Ramos (cell line): ENCODE measurements around the gene PLK5.
"Not testable (repeated sequence)": the region's sequence is repeated elsewhere in the genome, so short reads cannot be mapped to it uniquely, and the experiment has no call there.

Experiments used
- in situ Hi-C: fragments of 300-500 bp; cut with MboI; formaldehyde crosslinking; loops from one replicate; pipeline ENCODE4 v1.14.3; 2022; ENCODE audit warnings: low sequenced_read_pairs; ENCODE audit not compliant: unreplicated experiment

The PLK5 gene, protein sequence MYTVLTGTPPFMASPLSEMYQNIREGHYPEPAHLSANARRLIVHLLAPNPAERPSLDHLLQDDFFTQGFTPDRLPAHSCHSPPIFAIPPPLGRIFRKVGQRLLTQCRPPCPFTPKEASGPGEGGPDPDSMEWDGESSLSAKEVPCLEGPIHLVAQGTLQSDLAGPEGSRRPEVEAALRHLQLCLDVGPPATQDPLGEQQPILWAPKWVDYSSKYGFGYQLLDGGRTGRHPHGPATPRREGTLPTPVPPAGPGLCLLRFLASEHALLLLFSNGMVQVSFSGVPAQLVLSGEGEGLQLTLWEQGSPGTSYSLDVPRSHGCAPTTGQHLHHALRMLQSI

GRCh38 chr19:1523412-1524286, at the start of gene PLK5:
TSS of gene PLK5 (plus strand) at chr19:1524077. CDS start at chr19:1526997, 2,920 bp downstream.
- in situ Hi-C loops: loop anchor here (10.0 kb wide), 1 partner anchor 219 kb away; no protein-coding TSS in a partner anchor

- in situ Hi-C loops: no loop called here
Measured at GRCh38 chr19:1474765-1475351, 49.0 kb upstream of the PLK5 start.

- in situ Hi-C loops: no loop called here
Measured at GRCh38 chr19:1475751-1476437, 48.0 kb upstream of the PLK5 start.

- in situ Hi-C loops: not testable (repeated sequence)
Measured at GRCh38 chr19:1477056-1477455, 46.8 kb upstream of the PLK5 start.

DNA sequence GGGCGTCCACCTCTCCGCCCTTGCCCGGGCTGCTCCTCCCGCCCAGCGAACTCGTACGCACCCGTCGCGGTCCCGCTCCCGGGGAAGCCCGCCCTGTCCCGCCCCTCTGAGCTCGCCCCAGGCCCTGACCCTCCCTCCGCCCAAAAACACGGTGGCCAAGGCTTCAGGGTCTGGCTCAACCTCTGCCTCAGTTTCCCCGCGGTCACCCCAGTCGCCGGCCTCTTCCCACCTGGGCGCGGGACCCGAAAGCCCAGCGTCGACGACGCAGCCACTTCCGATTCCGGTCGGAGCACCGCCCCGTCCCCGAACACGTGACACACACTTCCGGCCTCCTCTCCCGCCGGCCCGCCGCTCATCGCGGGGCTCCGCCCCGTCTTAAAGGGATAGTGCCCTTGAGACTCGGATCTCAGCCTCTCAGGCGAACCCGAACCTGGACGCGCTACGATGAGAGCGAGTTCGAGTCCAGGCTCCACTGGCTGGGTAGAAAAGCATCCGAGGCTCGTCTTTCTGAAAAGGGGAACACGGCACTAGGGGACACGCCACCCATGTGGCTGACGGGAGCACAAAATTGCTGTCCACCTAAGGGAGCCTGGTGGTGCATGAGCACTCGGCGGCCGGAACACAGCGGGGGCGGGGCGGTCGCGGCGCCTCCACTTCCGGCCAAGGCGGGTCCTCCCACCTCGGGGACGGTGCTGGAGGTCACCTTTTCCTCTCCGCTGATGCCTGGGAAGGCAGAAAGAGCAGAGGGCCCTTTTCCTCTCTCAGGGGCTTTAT, 44.8 kb upstream of the PLK5 start, which contains the start of gene C19orf25:
Gene C19orf25 (minus strand): TSS at position 282 of the 774 bp plus-strand sequence. CDS start 312 bp downstream, outside the sequence.
- in situ Hi-C loops: no loop called here

- in situ Hi-C loops: no loop called here
Measured at GRCh38 chr19:1481224-1481892, 42.5 kb upstream of the PLK5 start.

GRCh38 chr19:1481893-1482360, 42.0 kb upstream of the PLK5 start:
- in situ Hi-C loops: no loop called here

DNA sequence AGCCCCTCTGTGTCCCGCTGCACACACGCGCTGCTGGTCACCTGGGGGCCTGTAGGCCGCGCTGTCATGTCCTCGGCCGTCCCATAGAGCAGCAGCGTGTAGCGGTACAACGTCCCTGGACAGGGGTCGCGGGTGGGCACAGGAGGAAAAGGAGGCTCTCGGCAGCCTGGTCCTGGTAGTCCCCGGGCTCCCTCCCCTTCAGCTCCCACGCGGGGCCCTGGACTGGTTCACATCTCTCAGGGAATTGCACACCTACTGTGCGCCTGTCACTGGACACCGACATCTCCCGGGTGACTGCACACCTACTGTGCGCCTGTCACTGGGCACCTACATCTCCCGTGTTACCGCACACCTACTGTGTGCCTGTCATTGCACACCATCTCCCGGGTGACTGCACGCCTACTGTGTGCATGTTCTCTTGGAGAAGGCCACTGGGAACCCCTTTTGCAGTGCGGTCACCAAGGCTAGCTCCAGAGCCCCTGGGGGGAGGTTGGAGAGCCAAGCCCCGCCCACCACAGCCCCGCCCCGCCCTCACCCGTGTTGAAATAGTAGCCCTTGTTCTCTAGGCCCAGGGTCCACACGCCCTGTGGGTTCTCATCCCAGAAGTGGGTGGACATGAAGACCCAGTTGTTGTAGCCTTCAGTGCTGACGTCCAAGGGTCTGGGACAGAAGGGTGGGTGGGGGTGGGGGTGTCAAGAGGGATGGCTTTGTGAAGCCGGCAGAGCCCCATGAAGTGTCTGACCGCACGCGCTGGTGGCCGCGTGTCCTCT, 41.3 kb upstream of the PLK5 start:
- in situ Hi-C loops: no loop called here

- in situ Hi-C loops: no loop called here
Measured at GRCh38 chr19:1483131-1483978, 40.5 kb upstream of the PLK5 start.

DNA sequence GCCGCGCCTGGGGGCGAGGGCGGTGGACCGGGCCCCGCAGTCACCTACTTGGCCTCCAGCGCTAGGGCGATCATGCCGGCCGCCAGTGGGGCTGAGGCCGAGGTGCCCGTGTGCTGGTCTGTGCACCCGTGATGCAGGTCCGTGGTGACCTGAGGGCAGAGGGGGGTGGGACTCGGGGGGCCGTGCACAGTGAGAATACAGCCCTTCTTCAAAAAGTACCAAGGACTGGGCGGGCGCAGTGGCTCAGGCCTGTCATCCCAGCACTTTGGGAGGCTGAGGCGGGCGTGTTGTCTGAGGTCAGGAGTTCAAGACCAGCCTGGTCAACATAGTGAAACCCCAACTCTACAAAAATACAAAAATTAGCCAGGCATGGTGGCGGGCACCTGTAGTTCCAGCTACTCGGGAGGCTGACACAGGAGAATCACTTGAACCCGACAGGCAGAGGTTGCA, 39.9 kb upstream of the PLK5 start:
- in situ Hi-C loops: no loop called here

DNA sequence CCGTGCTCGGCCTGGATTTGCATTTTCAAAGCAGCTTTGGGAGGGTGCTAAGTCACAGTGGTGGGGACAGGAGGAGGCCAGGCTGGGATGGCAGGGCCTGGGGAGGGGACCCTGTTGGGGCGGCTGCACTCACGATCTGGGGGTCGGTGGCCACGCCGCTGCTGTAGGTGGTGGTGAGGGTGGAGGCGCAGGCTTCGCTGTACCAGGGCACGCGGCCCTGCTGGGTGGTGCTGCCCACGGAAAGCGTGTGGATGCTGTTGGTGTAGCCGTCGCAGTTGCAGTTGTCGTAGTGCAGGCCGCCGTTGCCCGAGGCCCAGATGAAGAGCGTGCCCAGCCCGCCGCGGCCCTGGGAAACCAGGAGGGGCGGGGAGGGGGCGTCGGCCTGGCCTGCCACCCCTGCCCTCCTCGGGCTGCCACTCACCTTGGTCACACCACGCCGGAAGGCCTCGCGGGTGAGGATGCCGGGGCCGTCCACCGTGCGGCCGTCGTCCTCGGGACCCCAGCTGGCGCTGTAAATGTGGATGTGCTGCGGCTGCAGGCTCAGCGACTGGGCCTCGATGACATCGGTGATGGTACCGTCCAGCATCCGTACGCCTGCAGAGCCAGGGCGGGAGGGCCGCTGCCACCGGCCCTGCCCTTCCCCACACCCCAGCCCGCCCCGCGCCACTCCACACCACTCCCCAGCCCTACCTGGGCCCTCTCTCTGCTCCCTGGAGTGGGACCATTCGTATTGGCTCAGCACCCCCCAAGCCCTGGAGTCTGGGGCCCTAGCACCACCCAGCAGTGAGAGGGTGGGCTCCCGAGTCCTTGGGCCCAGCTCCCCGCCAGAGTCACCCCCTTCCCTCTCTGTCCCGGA, 36.9 kb upstream of the PLK5 start:
- in situ Hi-C loops: no loop called here

DNA sequence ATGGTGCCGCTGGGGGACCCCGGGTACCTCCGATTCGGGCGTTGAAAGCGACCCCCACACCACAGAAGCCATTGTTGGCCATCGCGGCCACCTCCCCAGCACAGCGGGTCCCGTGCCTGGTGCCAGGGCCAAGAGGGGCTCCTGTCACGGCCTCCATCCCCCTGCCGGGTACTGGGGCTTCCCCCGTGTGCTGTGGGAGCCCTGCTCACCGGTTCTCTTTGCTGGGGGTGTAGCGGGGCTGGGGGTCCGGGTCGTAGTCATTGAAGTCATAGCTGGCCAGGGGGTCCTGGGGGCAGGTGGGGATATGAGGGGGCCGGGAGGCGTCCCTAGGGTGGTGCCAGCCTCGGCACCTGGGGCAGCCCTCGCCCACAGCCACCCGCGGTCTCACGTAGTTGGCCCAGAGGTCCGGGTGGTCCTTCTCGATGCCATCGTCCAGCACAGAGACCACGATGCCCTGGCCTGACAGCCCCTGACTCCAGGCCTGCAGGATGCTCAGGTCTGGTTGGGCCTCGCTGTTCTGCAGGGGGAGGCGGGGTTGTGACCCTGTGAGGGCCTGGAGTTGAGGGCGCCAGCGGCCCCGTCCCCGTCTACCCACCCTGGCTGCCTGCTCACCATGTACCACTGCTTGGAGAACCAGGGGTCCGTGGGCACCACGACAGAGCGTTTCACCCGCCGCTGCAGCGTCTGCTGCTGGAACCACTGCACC, 36.1 kb upstream of the PLK5 start:
- in situ Hi-C loops: no loop called here

DNA sequence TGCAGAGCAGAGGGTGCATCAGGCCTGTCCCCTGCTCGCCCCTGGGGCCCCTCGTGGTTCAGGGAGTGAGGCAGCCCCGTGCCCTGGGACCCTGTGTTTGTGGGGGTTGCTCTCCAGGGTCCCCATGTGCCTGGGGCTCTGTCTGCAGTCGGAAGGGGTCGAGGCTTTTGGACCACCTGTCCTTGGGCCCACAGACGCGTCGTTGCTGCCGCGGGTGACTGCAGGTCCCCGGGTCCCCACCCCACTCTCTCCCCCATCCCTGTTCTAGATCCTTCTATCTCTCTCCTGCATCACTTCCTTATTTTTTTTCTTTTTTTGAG, 35.6 kb upstream of the PLK5 start:
- in situ Hi-C loops: no loop called here

GRCh38 chr19:1489463-1490310, 34.2 kb upstream of the PLK5 start:
- in situ Hi-C loops: no loop called here
